Upper lobe of left lung (tissue), 6 donors: ENCODE data around the gene SMIM29. TPM values are rescaled to one million over a fixed set of nuclear protein-coding genes. Genes with fewer than 3 reads are reported as not detected.
A peak's percentile ranks its signal among the peaks of the same experiment; 100 is the strongest.

Source experiments
- ATAC-seq, 2 donors: fragments of 200-7000 bp; cut with Tn5 transposase; one replicate each; pipeline ENCODE4 v1.9.1; 2022; ENCODE audit warnings: mild to moderate bottlenecking in 2 of 2, moderate library complexity in 2 of 2; ENCODE audit not compliant: low FRiP score in 2 of 2
- DNase-seq, 2 donors: peaks; one replicate each; pipeline ENCODE4 v3.0.0-alpha.2; 2019 to 2020
- H3K27ac ChIP-seq, 4 donors: fragments of 200-600 bp; sonication (generic); one replicate each; pipeline ENCODE4 v1.5.1; 2016 to 2019
- H3K27me3 ChIP-seq, 4 donors: fragments of 200-600 bp; sonication (generic); one replicate each; pipeline ENCODE4 v1.5.1; 2017 to 2019
- H3K36me3 ChIP-seq, 4 donors: fragments of 200-600 bp; sonication (generic); one replicate each; pipeline ENCODE4 v1.5.1; 2016 to 2019
- H3K4me1 ChIP-seq, 4 donors: fragments of 200-600 bp; sonication (generic); one replicate each; pipeline ENCODE4 v1.5.1; 2018 to 2019
- H3K4me3 ChIP-seq, 4 donors: fragments of 200-600 bp; sonication (generic); one replicate each; pipeline ENCODE4 v1.5.1; 2017 to 2019; ENCODE audit warnings: mild to moderate bottlenecking in 2 of 4, moderate library complexity in 1 of 4
- H3K9me3 ChIP-seq, 4 donors: fragments of 200-600 bp; sonication (generic); one replicate each; pipeline ENCODE4 v1.5.1; 2018 to 2019
- EP300 ChIP-seq, 4 donors: sonication (generic); formaldehyde crosslinking; IDR thresholded peaks; one replicate each; pipeline ENCODE4 v1.5.1; 2017; ENCODE audit warnings: antibody characterized with exemption in 4 of 4, control low read depth in 2 of 4
- POLR2A ChIP-seq, 4 donors: fragments of 450-650 bp; IDR thresholded peaks; one replicate each; pipeline ENCODE4 v1.5.1; 2016 to 2017; ENCODE audit warnings: antibody characterized with exemption in 4 of 4, mild to moderate bottlenecking in 2 of 4
- POLR2AphosphoS5 ChIP-seq, 2 donors: sonication (generic); formaldehyde crosslinking; IDR thresholded peaks; one replicate each; pipeline ENCODE4 v1.5.1; 2017; ENCODE audit warnings: antibody characterized with exemption in 2 of 2
- WGBS, 2 donors: methylation state at CpG; one replicate each; pipeline ENCODE4 v1.1.5; 2017 to 2018; 5-methylcytosine and 5-hydroxymethylcytosine counted together
- total RNA-seq, 6 donors: library from RNA; depleted of rRNA in 4 of 6; stranded (reverse); fragments of >200 nt in 4 of 6; gene quantifications; one replicate each; pipeline versions ENCODE4 v1.1.0 to v1.2.1, GENCODE V29; 2016 to 2021
- TF ChIP-seq, protein P1 (sequence below), 6 experiments: fragments of 450-650 bp in 4 of 6; fragments of 200-600 bp in 2 of 6; sonication (generic) in 2 of 6; IDR thresholded peaks; one replicate each; pipeline ENCODE4 v1.5.1; 2016 to 2019; ENCODE audit warnings: antibody characterized with exemption in 6 of 6
- donor health status: DM: no; HTN: no; CAD: no; lungs with moderate emphysema.
- donor health status: DM: no; HTN: yes; CAD: no; lungs with severe emphysema.

Gene SMIM29
- total RNA-seq, 6 donors from 2014 or later = 12.6 to 42.2 (median 34.9) TPM

DNA sequence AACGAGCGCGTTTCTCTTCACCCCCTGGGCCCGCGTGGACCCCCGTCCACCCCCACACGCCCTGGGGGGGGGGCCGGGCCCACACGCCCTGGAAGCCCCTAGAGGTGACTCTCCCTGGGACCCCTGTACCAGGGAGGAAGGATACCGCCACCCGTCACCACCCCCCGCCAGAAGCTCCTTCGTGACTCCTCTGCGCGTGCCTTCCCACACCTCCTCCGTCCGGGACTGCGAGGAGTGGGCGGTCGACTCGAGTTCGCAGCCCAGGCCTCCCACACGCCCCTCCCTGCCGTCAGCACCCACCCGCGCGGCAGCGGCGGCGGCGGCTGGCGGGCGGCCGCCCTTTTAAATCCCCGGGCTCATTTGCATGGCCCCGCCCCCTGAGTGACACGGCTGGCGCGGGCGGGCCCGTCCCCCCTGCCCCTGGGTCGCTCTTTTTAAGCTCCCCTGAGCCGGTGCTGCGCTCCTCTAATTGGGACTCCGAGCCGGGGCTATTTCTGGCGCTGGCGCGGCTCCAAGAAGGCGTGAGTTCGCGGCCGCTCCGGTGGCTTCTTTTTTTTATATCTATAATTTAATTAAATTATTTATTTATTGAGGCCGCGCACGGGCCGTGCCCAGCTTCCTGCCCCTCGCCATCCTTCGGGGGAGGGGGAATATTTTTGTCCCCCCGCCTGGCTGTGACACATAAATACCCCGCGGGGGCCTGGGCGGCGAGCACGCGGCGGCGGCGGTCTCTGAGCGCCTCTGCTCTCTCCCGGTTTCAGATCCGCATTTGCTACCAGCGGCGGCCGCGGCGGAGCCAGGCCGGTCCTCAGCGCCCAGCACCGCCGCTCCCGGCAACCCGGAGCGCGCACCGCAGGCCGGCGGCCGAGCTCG lies 12.1 kb downstream of the SMIM29 start, which contains the start of gene HMGA1:
HMGA1 (plus strand) TSS at position 431 of the 873 bp plus-strand sequence. CDS start 3,908 bp downstream, outside the sequence.
- peak within 1 kb of the TSS; percentile 88 to 94 (median 94) for H3K27ac ChIP-seq
- H3K4me3 ChIP-seq = peak within 1 kb of the TSS; percentile 75 to 89 (median 81)
- DNase-seq (peak; percentile 91 to 96), ATAC-seq (peak; percentile 90 to 91)
- TF ChIP-seq POLR2AphosphoS5 (IDR thresholded peaks at IDR 0.05) = peak; percentile 85 to 96
- TF ChIP-seq, protein P1, sequence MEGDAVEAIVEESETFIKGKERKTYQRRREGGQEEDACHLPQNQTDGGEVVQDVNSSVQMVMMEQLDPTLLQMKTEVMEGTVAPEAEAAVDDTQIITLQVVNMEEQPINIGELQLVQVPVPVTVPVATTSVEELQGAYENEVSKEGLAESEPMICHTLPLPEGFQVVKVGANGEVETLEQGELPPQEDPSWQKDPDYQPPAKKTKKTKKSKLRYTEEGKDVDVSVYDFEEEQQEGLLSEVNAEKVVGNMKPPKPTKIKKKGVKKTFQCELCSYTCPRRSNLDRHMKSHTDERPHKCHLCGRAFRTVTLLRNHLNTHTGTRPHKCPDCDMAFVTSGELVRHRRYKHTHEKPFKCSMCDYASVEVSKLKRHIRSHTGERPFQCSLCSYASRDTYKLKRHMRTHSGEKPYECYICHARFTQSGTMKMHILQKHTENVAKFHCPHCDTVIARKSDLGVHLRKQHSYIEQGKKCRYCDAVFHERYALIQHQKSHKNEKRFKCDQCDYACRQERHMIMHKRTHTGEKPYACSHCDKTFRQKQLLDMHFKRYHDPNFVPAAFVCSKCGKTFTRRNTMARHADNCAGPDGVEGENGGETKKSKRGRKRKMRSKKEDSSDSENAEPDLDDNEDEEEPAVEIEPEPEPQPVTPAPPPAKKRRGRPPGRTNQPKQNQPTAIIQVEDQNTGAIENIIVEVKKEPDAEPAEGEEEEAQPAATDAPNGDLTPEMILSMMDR (IDR thresholded peaks at IDR 0.05) = peak in 1 of 6 experiments; percentile 7
- TF ChIP-seq EP300 (IDR thresholded peaks at IDR 0.05) = peak in 1 of 4 donors; percentile 48
- TF ChIP-seq POLR2A (IDR thresholded peaks at IDR 0.05) = peak in 3 of 4 donors; percentile 95 to 99 (median 95)
- H3K9me3 ChIP-seq = no peaks in the 10 kb centered on the region
- WGBS, 2 donors = 0 to 2% methylated on average over 30 to 73 of the region's 91 CpGs
- peaks cover 0 to 8% (median 3%) of the 10 kb centered on the region in 4 donors for H3K36me3 ChIP-seq
- peaks cover 16 to 32% (median 20%) of the 10 kb centered on the region in 4 donors for H3K4me1 ChIP-seq
- H3K27me3 ChIP-seq = no peaks in the 10 kb centered on the region

DNA sequence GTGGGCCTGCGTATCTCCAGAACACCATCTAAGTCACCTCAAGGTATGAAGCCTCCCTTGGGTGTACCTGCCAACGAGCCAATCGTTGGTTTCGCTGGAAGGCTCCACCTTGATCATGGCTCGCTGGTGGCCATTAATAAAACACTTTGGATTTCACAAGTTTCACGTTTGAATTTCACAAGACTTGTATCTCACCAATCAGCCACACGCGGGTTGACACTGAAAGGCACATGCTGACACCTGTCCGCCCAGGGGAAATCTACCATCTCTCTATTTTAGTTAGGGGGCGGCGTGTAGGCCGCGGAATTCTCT lies 12.7 kb downstream of the SMIM29 start:
- TF ChIP-seq POLR2AphosphoS5 (IDR thresholded peaks at IDR 0.05) (no peak), POLR2A (IDR thresholded peaks at IDR 0.05) (no peak), EP300 (IDR thresholded peaks at IDR 0.05) (no peak)
- TF ChIP-seq, protein P1 (IDR thresholded peaks at IDR 0.05) = no peak
- H3K4me3 ChIP-seq = peak overlapping the region in 3 of 4 donors; percentile 57 to 86 (median 75)
- H3K36me3 ChIP-seq = peaks cover 0 to 6% (median 1%) of the 10 kb centered on the region in 4 donors
- WGBS, 2 donors = 19 to 29% methylated on average over 13 of the region's 13 CpGs
- no peaks in the 10 kb centered on the region for H3K9me3 ChIP-seq
- H3K4me1 ChIP-seq = peaks cover 16 to 32% (median 20%) of the 10 kb centered on the region in 4 donors
- peak in 1 of 2 donors; percentile 65 for DNase-seq
- peak overlapping the region; percentile 88 to 94 (median 94) for H3K27ac ChIP-seq
- peak; percentile 3 to 69 for ATAC-seq
- no peaks in the 10 kb centered on the region for H3K27me3 ChIP-seq

DNA sequence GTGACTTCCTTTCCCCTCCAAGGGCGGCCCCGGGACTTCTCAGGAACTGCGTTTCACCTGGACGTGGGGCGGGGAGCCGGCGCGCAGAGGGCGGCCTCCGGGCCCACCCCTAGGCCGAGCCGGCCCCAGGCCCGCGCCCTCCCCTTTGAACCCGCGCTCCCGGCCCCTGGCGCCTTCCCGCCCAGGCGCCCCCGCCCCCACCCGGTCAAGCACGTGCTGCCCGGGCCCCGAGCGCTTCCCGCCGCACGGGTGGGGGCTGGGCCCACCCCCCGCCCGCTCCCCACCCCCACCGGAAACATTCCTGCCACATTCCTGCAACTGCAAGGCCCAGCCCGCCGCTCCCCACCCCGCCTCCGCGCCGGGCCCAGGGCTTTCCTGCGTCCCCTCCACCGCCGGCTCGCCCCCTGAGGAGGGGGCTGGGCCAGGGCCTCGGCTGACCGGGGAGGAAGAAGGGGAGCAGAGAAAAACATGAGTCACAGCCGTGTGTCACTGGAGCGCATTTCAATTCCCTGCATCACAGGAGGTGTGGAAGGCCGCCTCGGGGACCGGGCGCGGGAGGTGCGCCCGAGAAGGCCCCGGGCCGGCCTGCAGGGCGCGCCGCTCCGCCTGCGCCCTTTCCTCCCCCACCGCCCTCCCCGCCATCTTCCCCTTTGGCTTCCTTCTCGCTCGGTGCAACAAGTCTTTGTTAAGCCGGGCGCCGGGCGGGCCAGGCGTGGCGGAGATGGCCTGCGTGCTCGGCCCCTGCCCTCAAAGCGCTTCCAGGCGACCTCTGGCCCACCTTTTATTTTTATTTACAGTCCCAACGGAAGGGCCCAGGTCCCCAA lies 13.3 kb downstream of the SMIM29 start:
- no peaks in the 10 kb centered on the region for H3K27me3 ChIP-seq
- 8 to 21% methylated on average over 15 to 59 of the region's 75 CpGs for WGBS, 2 donors
- ATAC-seq (peak; percentile 31 to 65), DNase-seq (peak; percentile 64 to 92)
- TF ChIP-seq EP300 (IDR thresholded peaks at IDR 0.05) (no peak), POLR2AphosphoS5 (IDR thresholded peaks at IDR 0.05) (peak in 1 of 2 donors; percentile 40), POLR2A (IDR thresholded peaks at IDR 0.05) (peak in 3 of 4 donors; percentile 25 to 58 (median 27))
- TF ChIP-seq, protein P1 (IDR thresholded peaks at IDR 0.05) = peak in 3 of 6 experiments; percentile 8 to 11 (median 10)
- peaks cover 16 to 32% (median 20%) of the 10 kb centered on the region in 4 donors for H3K4me1 ChIP-seq
- peaks cover 0 to under 1% (median 0%) of the 10 kb centered on the region in 4 donors for H3K36me3 ChIP-seq
- no peaks in the 10 kb centered on the region for H3K9me3 ChIP-seq
- H3K4me3 ChIP-seq = peak overlapping the region in 3 of 4 donors; percentile 57 to 86 (median 75)
- H3K27ac ChIP-seq = peak overlapping the region; percentile 88 to 94 (median 94)

DNA sequence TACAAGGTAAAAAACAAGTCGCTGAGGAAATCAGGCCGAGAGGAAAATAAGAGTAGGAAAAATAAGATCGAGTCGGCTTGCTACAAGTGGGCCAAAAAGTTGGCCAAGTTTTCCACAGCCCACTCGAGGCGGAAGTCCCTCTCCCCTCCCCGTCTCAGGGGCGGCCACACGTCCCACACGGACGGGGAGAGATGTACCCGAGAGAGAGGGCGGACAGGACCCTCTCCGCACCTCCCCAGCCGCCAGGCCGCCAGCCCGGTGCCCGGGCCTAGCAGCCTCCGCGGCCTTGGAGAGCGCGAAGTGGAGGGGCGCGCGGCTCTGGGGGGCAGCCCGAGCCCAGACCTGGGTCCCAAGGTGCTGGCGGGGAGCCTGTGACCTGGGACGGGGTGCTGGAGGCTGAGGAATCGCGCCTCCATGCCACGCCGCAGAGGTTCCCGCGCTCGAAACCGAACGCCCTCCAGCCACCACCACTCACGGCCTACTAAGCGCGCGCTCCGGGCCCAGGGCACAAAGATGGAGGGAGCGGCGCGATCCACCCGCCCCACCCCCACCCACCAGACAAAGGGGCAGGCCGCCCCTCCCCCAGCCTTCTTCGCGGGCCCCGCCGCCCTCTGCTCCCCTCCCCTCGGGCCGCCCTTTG lies 14.0 kb downstream of the SMIM29 start:
- Histone ChIP-seq H3K27me3 (no peaks in the 10 kb centered on the region), H3K27ac (peak overlapping the region; percentile 88 to 94 (median 94)), H3K9me3 (no peaks in the 10 kb centered on the region), H3K4me3 (peak overlapping the region in 3 of 4 donors; percentile 57 to 86 (median 75)), H3K4me1 (peaks cover 16 to 32% (median 20%) of the 10 kb centered on the region in 4 donors), H3K36me3 (no peaks in the 10 kb centered on the region)
- no peak for TF ChIP-seq POLR2AphosphoS5 (IDR thresholded peaks at IDR 0.05)
- TF ChIP-seq, protein P1 (IDR thresholded peaks at IDR 0.05) = no peak
- TF ChIP-seq POLR2A (IDR thresholded peaks at IDR 0.05) = no peak
- no peak for TF ChIP-seq EP300 (IDR thresholded peaks at IDR 0.05)
- ATAC-seq (no peak), DNase-seq (peak in 1 of 2 donors; percentile 82)
- WGBS, 2 donors = 79 to 90% methylated on average over 38 to 49 of the region's 53 CpGs
